ENCODE results near the gene MS4A13.
"Not testable (repeated sequence)": the region's sequence is repeated elsewhere in the genome, so short reads cannot be mapped to it uniquely, and the experiment has no call there.

MS4A13 gene

GRCh38 chr11:60530454-60531100, 15.4 kb downstream of the MS4A13 start:
- no peak for DNase-seq (ENCODE audit: extremely low read depth in 1 of 2, low read depth in 1 of 2)

GRCh38 chr11:60532383-60532782, 17.2 kb downstream of the MS4A13 start:
- not testable (repeated sequence) for DNase-seq (ENCODE audit: extremely low read depth in 1 of 2, low read depth in 1 of 2)

- not testable (repeated sequence) for DNase-seq (ENCODE audit: extremely low read depth in 1 of 2, low read depth in 1 of 2)
Measured at GRCh38 chr11:60538627-60539026, 23.4 kb downstream of the MS4A13 start.

GRCh38 chr11:60544077-60544476, 28.9 kb downstream of the MS4A13 start:
- no peak for DNase-seq (ENCODE audit: extremely low read depth in 1 of 2, low read depth in 1 of 2)

GRCh38 chr11:60561254-60561653, 46.1 kb downstream of the MS4A13 start:
- DNase-seq (ENCODE audit: extremely low read depth in 1 of 2, low read depth in 1 of 2), result no peak

- no peak for DNase-seq (ENCODE audit: extremely low read depth in 1 of 2, low read depth in 1 of 2)
Measured at GRCh38 chr11:60563553-60564235, 48.5 kb downstream of the MS4A13 start.

- DNase-seq (ENCODE audit: extremely low read depth in 1 of 2, low read depth in 1 of 2), result no peak
Measured at GRCh38 chr11:60566776-60567175, 51.6 kb downstream of the MS4A13 start.

- DNase-seq (ENCODE audit: extremely low read depth in 1 of 2, low read depth in 1 of 2), result no peak
Measured at GRCh38 chr11:60570970-60571369, 55.8 kb downstream of the MS4A13 start.

GRCh38 chr11:60589611-60590010, 74.4 kb downstream of the MS4A13 start:
- no peak for DNase-seq (ENCODE audit: extremely low read depth in 1 of 2, low read depth in 1 of 2)

Data from activated CD8-positive, alpha-beta memory T cell treated with anti-CD3 and anti-CD28 coated beads for 1 hour (primary cell).